ENCODE results near the gene EDN3.
"Not testable (repeated sequence)": the region's sequence is repeated elsewhere in the genome, so short reads cannot be mapped to it uniquely, and the experiment has no call there.

The EDN3 gene

DNA sequence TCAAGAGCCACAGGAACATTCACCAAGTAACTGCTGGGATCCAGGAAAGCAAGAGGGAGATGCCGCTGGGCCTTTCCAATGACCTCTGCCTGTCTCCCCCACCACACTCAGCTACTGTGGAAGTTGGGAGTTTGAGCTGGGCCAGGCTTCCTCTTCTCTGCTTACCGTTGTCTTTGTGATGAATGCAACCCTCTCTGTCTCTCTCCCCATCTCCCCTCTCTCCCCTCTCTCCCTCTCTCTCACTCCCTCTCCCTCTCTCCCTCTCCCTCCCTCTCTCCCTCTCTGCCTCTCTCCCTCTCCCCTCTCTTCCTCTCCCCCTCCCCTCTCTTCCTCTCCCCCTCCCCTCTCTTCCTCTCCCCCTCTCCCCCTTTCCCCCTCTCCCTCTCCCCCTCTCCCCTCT, 54.8 kb downstream of the EDN3 start:
- FAIRE-seq (no peak), DNase-seq (ENCODE audit: insufficient read length, low spot score) (no peak)
- TF ChIP-seq POLR2A (IDR thresholded peaks at IDR 0.05; ENCODE audit: low read depth, low read length) = no peak
- no peak for TF ChIP-seq PAX5 (IDR thresholded peaks at IDR 0.05; ENCODE audit: insufficient read depth, low read length, severe bottlenecking)
- TF ChIP-seq TAF1 (IDR thresholded peaks at IDR 0.05; ENCODE audit: low read depth, low read length) = no peak
- no peak for TF ChIP-seq SPI1 (IDR thresholded peaks at IDR 0.05; ENCODE audit: low read depth, low read length)
- TF ChIP-seq POLR2AphosphoS5 (IDR thresholded peaks at IDR 0.05; ENCODE audit: low read depth, low read length) = no peak
- no peak for TF ChIP-seq POU2F2 (IDR thresholded peaks at IDR 0.05; ENCODE audit: low read depth, low read length)

- no peak for TF ChIP-seq POU2F2 (IDR thresholded peaks at IDR 0.05; ENCODE audit: low read depth, low read length)
- no peak for TF ChIP-seq PAX5 (IDR thresholded peaks at IDR 0.05; ENCODE audit: insufficient read depth, low read length, severe bottlenecking)
- no peak for TF ChIP-seq SPI1 (IDR thresholded peaks at IDR 0.05; ENCODE audit: low read depth, low read length)
- no peak for TF ChIP-seq POLR2AphosphoS5 (IDR thresholded peaks at IDR 0.05; ENCODE audit: low read depth, low read length)
- TF ChIP-seq POLR2A (IDR thresholded peaks at IDR 0.05; ENCODE audit: low read depth, low read length) = no peak
- no peak for TF ChIP-seq TAF1 (IDR thresholded peaks at IDR 0.05; ENCODE audit: low read depth, low read length)
- DNase-seq (ENCODE audit: insufficient read length, low spot score) (no peak), FAIRE-seq (no peak)
Measured at GRCh38 chr20:59356662-59357165, 56.3 kb downstream of the EDN3 start.

DNA sequence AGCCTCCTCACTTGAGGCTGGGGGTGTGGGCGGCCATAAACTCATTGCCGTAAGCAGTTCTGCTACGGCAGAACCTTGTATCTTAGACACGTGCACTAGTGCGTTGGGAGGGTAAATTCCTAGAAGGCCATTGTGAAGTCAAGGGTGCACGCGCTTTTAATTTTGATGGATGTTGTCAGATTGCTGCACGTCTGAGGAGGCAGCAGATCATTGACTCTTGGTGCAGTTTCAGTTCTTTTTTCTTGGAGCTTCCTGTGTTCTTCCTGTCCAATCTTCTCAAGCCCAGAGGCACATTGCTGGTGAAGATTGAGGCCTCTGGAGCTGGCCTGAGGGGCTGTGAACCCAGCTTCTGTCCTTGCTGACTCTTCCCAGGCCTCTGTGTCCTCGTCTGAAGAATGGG, 58.4 kb downstream of the EDN3 start:
- FAIRE-seq; DNase-seq (ENCODE audit: insufficient read length, low spot score): not testable (repeated sequence)

DNA sequence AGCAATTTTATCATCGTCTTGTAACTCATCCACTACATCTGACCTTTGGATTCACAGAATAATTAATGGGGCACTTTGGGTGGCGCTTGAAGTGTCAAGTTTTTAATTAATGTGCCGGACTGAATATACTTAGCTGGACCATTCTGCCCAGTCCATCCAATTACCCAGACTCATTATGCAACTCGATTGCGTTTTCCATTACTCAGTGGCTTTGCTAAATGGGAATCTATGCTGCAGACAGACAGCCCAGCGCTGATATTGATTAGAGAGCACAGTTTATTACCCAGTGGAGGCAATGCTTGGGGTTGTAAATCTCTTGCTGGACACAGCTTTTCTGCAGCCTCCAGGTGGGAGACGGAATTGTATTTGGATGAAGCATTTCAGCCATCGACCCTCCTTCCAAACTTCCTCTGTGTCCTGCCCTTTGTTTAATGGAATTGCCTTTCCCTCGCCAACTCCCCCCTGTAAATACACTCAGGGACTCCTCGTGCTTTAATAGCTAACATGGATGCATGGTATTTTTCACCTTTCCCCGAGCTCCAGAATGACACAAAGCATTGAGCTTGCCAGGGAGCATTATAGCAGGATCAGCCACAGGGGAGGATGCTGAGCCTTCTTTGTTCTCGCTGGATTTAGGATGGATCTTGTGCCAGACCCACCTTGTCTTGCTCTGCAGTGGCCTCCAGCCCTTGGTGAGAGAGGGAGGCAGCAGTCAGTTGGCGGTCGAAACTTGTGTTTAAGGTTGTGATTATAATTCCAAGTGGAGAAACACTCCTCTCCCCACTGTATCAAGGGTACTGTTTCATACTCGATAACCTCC, 59.7 kb downstream of the EDN3 start:
- DNase-seq (ENCODE audit: insufficient read length, low spot score) (no peak), FAIRE-seq (no peak)
- TF ChIP-seq SPI1 (IDR thresholded peaks at IDR 0.05; ENCODE audit: low read depth, low read length) (no peak), POLR2A (IDR thresholded peaks at IDR 0.05; ENCODE audit: low read depth, low read length) (no peak), POU2F2 (IDR thresholded peaks at IDR 0.05; ENCODE audit: low read depth, low read length) (no peak), POLR2AphosphoS5 (IDR thresholded peaks at IDR 0.05; ENCODE audit: low read depth, low read length) (no peak), PAX5 (IDR thresholded peaks at IDR 0.05; ENCODE audit: insufficient read depth, low read length, severe bottlenecking) (no peak), TAF1 (IDR thresholded peaks at IDR 0.05; ENCODE audit: low read depth, low read length) (no peak)

DNA sequence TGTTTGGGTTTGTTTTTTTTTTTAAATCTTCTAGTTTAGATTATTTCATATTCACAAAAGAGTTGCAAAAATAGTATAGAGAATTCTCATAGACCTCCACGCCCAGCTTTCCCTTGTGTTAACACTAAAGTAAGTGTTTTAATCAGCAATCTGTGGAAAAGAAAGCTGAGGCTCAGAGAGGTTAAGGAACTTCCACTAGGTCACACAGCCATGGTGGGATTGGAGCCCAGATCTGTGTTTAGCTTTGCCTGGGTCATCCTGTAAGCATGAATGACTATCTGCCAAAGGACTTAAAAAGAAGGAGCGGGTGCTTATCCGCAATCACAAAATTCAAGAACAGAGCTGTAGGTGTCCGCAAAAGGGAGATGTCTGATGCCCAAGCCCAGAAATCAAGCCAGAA, 60.5 kb downstream of the EDN3 start:
- DNase-seq (ENCODE audit: insufficient read length, low spot score) = no peak
- TF ChIP-seq TAF1 (IDR thresholded peaks at IDR 0.05; ENCODE audit: low read depth, low read length) (no peak), SPI1 (IDR thresholded peaks at IDR 0.05; ENCODE audit: low read depth, low read length) (no peak), PAX5 (IDR thresholded peaks at IDR 0.05; ENCODE audit: insufficient read depth, low read length, severe bottlenecking) (no peak), POLR2AphosphoS5 (IDR thresholded peaks at IDR 0.05; ENCODE audit: low read depth, low read length) (no peak), POU2F2 (IDR thresholded peaks at IDR 0.05; ENCODE audit: low read depth, low read length) (no peak), POLR2A (IDR thresholded peaks at IDR 0.05; ENCODE audit: low read depth, low read length) (no peak)
- no peak for FAIRE-seq

DNA sequence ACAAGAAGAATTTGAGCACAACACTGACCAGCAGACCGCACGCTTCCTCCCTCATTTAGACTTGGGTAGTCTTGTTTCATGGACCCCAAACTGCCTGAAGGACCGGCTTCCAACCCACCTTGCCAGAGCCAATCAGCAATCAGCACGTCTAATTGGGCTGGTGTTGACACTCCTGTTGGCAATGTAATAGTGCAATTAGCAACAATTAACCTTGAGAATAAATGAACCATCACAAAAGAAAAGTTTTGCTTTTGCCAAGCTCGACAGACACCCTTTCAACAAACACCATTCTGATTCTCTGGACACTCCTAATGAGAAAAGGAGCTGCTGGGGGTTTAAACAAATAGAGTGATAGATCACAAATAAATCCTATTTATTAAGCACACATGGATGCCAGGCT, 61.0 kb downstream of the EDN3 start:
- no peak for TF ChIP-seq PAX5 (IDR thresholded peaks at IDR 0.05; ENCODE audit: insufficient read depth, low read length, severe bottlenecking)
- TF ChIP-seq SPI1 (IDR thresholded peaks at IDR 0.05; ENCODE audit: low read depth, low read length) = no peak
- no peak for TF ChIP-seq TAF1 (IDR thresholded peaks at IDR 0.05; ENCODE audit: low read depth, low read length)
- TF ChIP-seq POU2F2 (IDR thresholded peaks at IDR 0.05; ENCODE audit: low read depth, low read length) = no peak
- no peak for TF ChIP-seq POLR2A (IDR thresholded peaks at IDR 0.05; ENCODE audit: low read depth, low read length)
- TF ChIP-seq POLR2AphosphoS5 (IDR thresholded peaks at IDR 0.05; ENCODE audit: low read depth, low read length) = no peak
- no peak for FAIRE-seq
- DNase-seq (ENCODE audit: insufficient read length, low spot score) = no peak

DNA sequence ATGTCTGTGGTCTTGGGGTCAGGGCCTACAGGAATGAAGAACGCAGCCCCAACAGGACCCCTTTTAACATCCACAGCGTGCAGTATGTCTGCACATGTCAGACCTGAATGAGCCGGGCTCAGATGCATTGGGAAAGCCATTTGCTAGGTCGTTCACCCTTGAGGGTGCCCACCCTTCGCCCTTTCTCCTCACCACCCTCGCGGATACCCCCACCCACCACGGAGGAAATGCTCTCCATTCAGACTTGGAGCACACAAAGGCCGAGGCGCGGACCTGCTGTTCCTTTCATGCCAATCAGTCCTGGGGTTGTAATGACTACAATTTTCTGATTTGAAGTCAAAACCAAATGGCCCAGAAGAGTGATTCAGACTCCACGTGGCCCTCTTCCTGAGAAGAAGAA, 62.7 kb downstream of the EDN3 start:
- TF ChIP-seq SPI1 (IDR thresholded peaks at IDR 0.05; ENCODE audit: low read depth, low read length) (no peak), PAX5 (IDR thresholded peaks at IDR 0.05; ENCODE audit: insufficient read depth, low read length, severe bottlenecking) (no peak), TAF1 (IDR thresholded peaks at IDR 0.05; ENCODE audit: low read depth, low read length) (no peak), POU2F2 (IDR thresholded peaks at IDR 0.05; ENCODE audit: low read depth, low read length) (no peak), POLR2AphosphoS5 (IDR thresholded peaks at IDR 0.05; ENCODE audit: low read depth, low read length) (no peak), POLR2A (IDR thresholded peaks at IDR 0.05; ENCODE audit: low read depth, low read length) (no peak)
- FAIRE-seq (no peak), DNase-seq (ENCODE audit: insufficient read length, low spot score) (no peak)

GRCh38 chr20:59364611-59365010, 64.2 kb downstream of the EDN3 start:
- FAIRE-seq (no peak), DNase-seq (ENCODE audit: insufficient read length, low spot score) (no peak)
- TF ChIP-seq POLR2AphosphoS5 (IDR thresholded peaks at IDR 0.05; ENCODE audit: low read depth, low read length) = no peak
- TF ChIP-seq SPI1 (IDR thresholded peaks at IDR 0.05; ENCODE audit: low read depth, low read length) = no peak

GRCh38 chr20:59365611-59366285, 65.3 kb downstream of the EDN3 start:
- TF ChIP-seq POLR2AphosphoS5 (IDR thresholded peaks at IDR 0.05; ENCODE audit: low read depth, low read length) = no peak
- no peak for TF ChIP-seq PAX5 (IDR thresholded peaks at IDR 0.05; ENCODE audit: insufficient read depth, low read length, severe bottlenecking)
- no peak for TF ChIP-seq POLR2A (IDR thresholded peaks at IDR 0.05; ENCODE audit: low read depth, low read length)
- TF ChIP-seq TAF1 (IDR thresholded peaks at IDR 0.05; ENCODE audit: low read depth, low read length) = no peak
- no peak for TF ChIP-seq SPI1 (IDR thresholded peaks at IDR 0.05; ENCODE audit: low read depth, low read length)
- TF ChIP-seq POU2F2 (IDR thresholded peaks at IDR 0.05; ENCODE audit: low read depth, low read length) = no peak
- no peak for DNase-seq (ENCODE audit: insufficient read length, low spot score)
- FAIRE-seq = no peak

DNA sequence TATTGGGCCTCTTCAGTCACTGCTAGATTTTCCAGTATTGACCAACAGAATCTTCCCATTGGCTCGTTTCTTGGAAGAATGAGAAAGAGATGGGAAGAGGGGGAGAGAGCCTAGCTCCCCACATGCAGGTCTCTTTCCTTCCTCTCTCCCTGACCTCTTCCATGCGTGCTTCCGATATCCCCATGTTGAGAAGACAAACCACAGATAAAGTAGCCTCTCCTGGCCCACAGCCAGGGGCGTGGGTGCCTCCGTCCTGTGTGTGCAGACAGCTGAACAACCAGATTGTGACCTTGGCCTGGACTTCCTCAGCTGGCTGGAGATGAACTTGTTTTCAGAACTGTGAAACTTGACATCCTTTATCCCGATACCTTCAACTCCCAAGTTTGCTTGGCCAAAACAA, 71.0 kb downstream of the EDN3 start:
- DNase-seq (ENCODE audit: insufficient read length, low spot score) = no peak
- FAIRE-seq = no peak
- TF ChIP-seq SPI1 (IDR thresholded peaks at IDR 0.05; ENCODE audit: low read depth, low read length) (no peak), POLR2AphosphoS5 (IDR thresholded peaks at IDR 0.05; ENCODE audit: low read depth, low read length) (no peak), POU2F2 (IDR thresholded peaks at IDR 0.05; ENCODE audit: low read depth, low read length) (no peak), PAX5 (IDR thresholded peaks at IDR 0.05; ENCODE audit: insufficient read depth, low read length, severe bottlenecking) (no peak), TAF1 (IDR thresholded peaks at IDR 0.05; ENCODE audit: low read depth, low read length) (no peak), POLR2A (IDR thresholded peaks at IDR 0.05; ENCODE audit: low read depth, low read length) (no peak)

Data from GM12891 (cell line).